SK-N-MC (cell line): ENCODE measurements around the gene TBC1D20.
"Not testable (repeated sequence)": the region's sequence is repeated elsewhere in the genome, so short reads cannot be mapped to it uniquely, and the experiment has no call there.

ENCODE experiments used
- DNase-seq: peaks from one replicate; pipeline ENCODE4 v3.0.0-alpha.2; 2011; ENCODE audit warnings: low read depth, low spot score
- H3K27ac ChIP-seq: fragments of 200-600 bp; sonication (generic); 2 replicates; pipeline ENCODE4 v1.5.1; 2016; ENCODE audit warnings: mixed run types
- H3K36me3 ChIP-seq: fragments of 200-600 bp; sonication (generic); 2 replicates; pipeline ENCODE4 v1.6.1; 2017; ENCODE audit warnings: antibody characterized with exemption, low read length, mixed read lengths; ENCODE audit not compliant: insufficient read depth
- H3K4me3 ChIP-seq: fragments of 200-600 bp; sonication (generic); 2 replicates; pipeline ENCODE4 v1.5.1; 2016
- H3K9ac ChIP-seq: fragments of 200-600 bp; sonication (generic); 2 replicates; pipeline ENCODE4 v1.8.0; 2017; ENCODE audit warnings: mixed run types, mixed read lengths; ENCODE audit not compliant: insufficient read length
- H3K9me3 ChIP-seq: fragments of 200-600 bp; sonication (generic); 2 replicates; pipeline ENCODE4 v1.6.1; 2017; ENCODE audit warnings: low read depth, mild to moderate bottlenecking, antibody characterized with exemption, low read length, moderate library complexity, mixed read lengths
- EZH2 ChIP-seq: fragments of 200-600 bp; sonication (generic); IDR thresholded peaks from one replicate; pipeline ENCODE4 v1.6.1; 2017; ENCODE audit warnings: antibody characterized with exemption
- FOXP2 ChIP-seq: optimal IDR thresholded peaks from 2 replicates; pipeline ENCODE3; 2011; ENCODE audit warnings: mild to moderate bottlenecking, moderate library complexity; ENCODE audit not compliant: insufficient read depth; ENCODE audit errors: extremely low read length, control extremely low read depth
- POLR2AphosphoS5 ChIP-seq: IDR thresholded peaks from 2 replicates; pipeline ENCODE4 v1.6.1; 2012; ENCODE audit warnings: mild to moderate bottlenecking, low read depth, low read length, borderline replicate concordance

TBC1D20 gene

DNA sequence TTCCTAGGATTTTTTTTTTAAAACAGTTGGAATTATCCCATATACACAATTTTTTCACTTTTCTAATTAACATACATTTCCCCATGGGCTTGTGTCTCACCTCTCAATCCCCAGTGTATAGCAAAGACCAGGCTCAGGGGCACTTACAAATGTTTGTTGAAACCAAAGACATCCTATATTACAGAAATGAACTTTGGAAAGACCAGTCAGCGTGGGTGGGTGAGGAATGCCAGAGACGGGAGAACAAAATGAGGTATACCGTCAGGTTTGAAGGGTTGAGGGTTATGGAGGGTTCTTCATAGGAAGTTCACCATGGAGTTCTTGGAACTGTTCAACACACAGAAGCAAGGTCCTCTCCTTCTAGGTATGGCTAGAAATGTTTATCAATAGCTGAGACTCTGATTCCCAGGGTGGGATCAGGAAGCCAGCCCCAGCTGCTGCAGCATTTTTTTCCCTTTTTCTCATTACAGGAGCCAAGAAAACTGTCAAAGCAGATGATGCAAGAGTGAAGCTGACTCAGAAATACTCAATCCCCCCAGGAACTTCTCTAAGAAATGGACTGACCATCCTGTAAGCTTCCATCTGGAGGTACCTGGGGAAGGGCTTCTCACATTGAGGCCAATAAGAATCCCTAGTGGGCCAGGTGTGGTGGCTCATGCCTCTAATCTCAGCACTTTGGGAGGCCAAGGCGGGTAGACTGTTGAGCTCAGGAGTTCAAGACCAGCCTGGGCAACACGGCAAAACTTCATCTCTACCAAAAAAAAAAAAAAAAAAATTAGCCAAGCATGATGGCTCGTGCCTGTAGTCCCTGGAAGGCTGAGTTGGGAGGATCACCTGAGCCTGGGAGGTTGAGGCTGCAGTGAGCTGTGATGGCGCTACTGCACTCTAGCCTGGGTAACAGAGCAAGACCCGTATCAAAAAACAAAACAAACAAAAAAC lies 15.9 kb upstream of the TBC1D20 start:
- Histone ChIP-seq H3K27ac (no peak overlapping the region), H3K4me3 (no peak overlapping the region), H3K36me3 (peaks cover 72% of the 10 kb centered on the region), H3K9me3 (no peaks in the 10 kb centered on the region), H3K9ac (no peak overlapping the region)
- no peak for DNase-seq
- TF ChIP-seq FOXP2 (no peak), EZH2 (no peak), POLR2AphosphoS5 (no peak)

DNA sequence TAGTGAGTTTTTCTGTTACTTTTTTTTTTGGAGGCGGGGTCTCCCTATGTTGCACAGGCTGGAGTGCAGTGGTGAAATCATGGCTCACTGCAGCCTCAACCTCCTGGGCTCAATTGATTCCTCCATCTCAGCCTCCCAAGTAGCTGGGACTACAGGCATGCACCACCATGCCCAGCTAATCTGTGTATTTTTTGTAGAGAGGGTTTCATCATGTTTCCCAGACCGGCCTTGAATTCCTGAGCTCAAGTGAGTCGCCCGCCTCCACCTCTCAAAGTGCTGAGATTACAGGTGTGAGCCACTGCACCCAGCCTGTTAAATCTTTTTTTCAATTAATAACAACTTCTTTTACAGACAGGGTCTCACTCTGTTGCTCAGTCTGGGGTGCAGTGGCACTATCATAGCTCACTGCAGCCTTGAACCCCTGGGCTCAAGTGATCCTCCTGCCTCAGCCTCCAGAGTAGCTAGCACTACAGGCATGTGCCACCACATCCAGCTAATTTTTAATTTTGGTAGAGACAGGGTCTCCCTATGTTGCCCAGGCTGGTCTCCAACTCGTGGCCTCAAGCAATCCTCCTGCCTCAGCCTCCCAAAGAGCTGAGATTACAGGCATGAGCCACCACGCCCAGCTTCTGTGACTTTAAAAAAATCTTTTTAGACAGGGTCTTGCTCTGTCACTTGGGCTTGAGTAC lies 14.4 kb upstream of the TBC1D20 start:
- not testable (repeated sequence) for H3K9ac ChIP-seq, H3K4me3 ChIP-seq, H3K9me3 ChIP-seq, H3K27ac ChIP-seq, DNase-seq
- H3K36me3 ChIP-seq, result peaks cover 57% of the 10 kb centered on the region

DNA sequence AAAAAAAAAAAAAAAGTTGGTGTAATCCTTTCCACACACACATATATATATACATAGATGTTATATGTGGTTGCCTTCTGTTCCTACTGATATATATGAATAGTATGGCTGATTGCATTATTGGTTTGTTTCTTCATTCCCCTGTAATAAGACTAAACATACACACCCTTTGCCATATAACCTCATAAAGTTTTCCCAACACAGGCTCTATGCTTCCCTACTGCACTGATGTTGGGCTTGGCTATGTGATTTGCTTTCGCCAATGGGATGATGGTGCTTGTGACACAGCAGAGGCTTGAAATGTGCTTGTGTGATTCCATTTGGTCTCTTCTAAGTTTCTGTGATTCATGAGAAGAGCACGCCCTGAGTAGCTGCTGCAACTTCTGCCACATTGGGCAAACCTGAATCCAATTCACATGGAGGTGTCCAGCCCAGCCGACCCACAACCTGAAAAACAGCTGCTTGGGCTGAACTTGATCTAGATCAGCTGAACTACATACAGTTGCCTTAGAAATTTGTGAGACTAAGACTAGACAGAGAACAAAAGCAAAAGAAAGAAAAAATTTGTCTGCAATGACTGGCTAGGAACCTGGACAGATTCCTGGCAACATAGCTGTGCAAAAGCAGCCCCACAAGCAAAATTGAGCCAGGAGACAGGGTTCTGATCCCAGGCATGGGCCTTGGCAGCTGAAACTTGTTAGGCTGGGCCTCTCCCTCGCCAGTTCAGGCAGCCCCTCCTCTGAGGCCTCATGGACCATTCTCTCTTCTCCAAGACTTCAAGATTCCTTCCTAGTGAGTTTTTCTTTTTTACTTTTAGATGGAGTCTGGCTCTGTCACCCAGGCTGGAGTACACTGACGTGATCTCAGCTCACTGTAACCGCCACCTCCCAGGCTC lies 13.4 kb upstream of the TBC1D20 start:
- Histone ChIP-seq H3K9me3 (no peaks in the 10 kb centered on the region), H3K9ac (no peak overlapping the region), H3K4me3 (no peak overlapping the region), H3K27ac (0 out of 2 replicates have a peak overlapping the region, but pooled peaks have one; percentile 25), H3K36me3 (peaks cover 49% of the 10 kb centered on the region)
- no peak for TF ChIP-seq EZH2
- TF ChIP-seq POLR2AphosphoS5, result no peak
- no peak for TF ChIP-seq FOXP2
- no peak for DNase-seq

DNA sequence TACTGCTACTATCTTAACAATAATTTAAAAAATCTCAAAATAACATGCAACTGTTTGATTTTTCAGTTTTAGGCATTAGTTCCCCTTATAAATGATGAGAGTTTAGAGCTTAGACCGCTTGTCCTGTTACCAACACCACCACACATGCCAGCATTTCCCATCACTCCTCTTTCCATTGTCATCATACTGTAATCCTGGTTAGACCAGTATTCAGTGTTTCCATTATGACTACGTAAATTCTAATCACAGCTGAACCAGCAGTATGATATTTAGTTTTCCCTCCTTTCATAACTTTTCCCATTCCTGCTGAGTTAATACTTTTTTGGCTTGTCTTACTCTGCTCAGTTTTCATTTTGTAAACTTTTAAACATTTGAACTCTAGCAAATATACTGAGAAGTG lies 12.2 kb upstream of the TBC1D20 start:
- H3K9me3 ChIP-seq, result no peaks in the 10 kb centered on the region
- peaks cover 40% of the 10 kb centered on the region for H3K36me3 ChIP-seq
- no peak for TF ChIP-seq POLR2AphosphoS5
- TF ChIP-seq FOXP2, result no peak
- TF ChIP-seq EZH2, result no peak
- no peak overlapping the region for H3K27ac ChIP-seq
- DNase-seq, result no peak
- no peak overlapping the region for H3K4me3 ChIP-seq
- H3K9ac ChIP-seq, result no peak overlapping the region

DNA sequence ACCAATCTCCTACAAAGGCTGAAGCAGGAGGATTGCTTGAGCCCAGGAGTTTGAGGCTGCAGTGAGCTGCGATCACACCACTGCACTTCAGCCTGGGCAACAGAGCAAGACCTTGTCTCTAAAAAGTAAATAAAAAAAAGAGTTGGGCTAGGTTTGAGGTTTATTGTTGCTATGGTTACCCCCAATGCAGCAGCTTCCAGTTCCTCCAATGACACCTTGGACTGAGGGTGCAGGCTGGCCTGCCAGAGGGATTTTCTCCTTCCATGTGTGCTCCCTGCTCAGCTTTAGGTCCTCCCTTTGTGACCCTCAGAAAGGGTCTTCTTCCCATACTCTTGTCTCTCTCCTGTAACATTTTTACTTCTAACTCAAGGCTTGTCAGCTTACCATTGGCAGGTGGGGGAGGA lies 10.6 kb upstream of the TBC1D20 start:
- no peak for DNase-seq
- Histone ChIP-seq H3K36me3 (peaks cover 23% of the 10 kb centered on the region), H3K9ac (no peak overlapping the region), H3K9me3 (no peaks in the 10 kb centered on the region), H3K4me3 (no peak overlapping the region), H3K27ac (no peak overlapping the region)
- no peak for TF ChIP-seq FOXP2
- TF ChIP-seq POLR2AphosphoS5, result no peak
- TF ChIP-seq EZH2, result no peak

DNA sequence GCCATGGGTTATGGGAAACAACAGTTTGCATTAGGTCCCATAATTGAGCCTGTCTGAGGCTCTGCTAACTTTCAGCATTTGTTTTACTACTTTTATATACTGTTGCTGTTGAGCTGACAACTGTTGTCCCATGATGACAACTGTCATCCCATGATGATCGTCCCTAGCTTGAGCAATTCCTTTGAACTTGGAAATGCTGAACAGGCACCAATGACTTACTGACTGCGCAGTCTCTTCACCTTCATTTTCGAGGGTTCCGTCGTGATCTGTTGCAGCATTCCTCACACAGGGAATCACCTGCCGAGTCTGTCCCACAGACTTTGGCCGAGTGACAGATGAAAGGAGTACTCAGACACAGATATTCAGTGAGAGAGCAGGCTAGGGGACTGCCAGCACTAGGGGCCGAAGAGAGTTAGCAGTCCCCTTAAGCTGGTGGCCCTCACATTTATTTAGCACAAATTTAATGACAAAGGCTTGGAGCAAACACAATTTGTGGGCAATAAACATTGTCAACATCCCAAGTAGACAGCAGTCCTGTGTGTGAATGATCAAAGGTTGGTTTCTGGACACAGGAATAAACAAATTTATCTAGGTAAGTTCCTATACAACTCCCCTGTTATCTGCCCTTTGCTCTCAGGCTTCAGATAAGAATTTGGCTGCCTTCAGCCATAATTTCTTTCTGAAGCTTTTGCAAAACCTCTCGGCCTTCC lies 10.0 kb upstream of the TBC1D20 start:
- TF ChIP-seq POLR2AphosphoS5 (no peak), FOXP2 (no peak), EZH2 (no peak)
- no peak for DNase-seq
- Histone ChIP-seq H3K9me3 (no peaks in the 10 kb centered on the region), H3K4me3 (no peak overlapping the region), H3K9ac (no peak overlapping the region), H3K36me3 (peaks cover 17% of the 10 kb centered on the region), H3K27ac (no peak overlapping the region)

DNA sequence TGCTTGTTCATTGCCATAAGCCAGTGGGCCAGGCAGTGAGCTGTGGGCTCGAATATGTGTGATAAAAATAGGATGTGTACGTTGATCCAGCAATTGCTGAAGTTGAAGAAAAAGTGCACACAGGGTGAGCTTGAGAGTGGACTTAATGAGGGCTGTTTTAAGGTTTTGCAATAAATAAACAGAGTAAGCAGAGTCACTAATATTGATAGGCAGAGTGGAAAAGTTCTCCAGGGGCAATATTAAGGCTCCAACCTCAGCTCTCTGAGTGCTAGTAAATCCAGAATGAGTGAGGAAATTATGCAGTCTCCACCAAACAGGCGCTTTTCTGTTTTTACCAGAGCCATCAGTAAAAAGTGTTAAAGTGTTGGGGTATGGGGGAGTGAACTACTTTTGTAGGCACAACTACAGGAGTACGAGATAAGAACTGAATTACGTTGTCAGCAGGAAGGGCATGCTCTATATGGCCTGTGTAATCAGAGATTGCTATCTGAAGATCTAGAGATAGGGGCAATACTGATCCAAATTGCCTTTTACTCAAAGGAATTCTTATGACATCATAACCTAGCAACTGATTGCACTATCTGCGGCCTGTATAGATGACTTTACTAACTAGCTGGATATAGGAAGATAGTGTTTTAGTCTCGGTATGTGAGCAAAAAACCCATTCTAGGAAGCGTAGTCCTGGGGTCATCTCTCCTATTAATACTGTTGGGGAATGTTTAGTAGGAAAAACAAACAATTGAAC lies 7.6 kb upstream of the TBC1D20 start:
- Histone ChIP-seq H3K36me3 (peaks cover 5% of the 10 kb centered on the region; the same call in 1 of the 2 replicates), H3K9ac (no peak overlapping the region), H3K9me3 (no peaks in the 10 kb centered on the region), H3K4me3 (no peak overlapping the region), H3K27ac (no peak overlapping the region)
- DNase-seq, result no peak
- TF ChIP-seq POLR2AphosphoS5, result no peak
- TF ChIP-seq EZH2, result no peak
- no peak for TF ChIP-seq FOXP2
